ENCODE data around the gene CARMIL3. TPM values are rescaled to one million over a fixed set of nuclear protein-coding genes. Genes with fewer than 3 reads are reported as not detected.
A peak's percentile ranks its signal among the peaks of the same experiment; 100 is the strongest.
"Not testable (repeated sequence)": the region's sequence is repeated elsewhere in the genome, so short reads cannot be mapped to it uniquely, and the experiment has no call there.

The CARMIL3 gene
- total and polyA plus RNA-seq, 2 of the 8 experiments (the other 6 are each of a cell fraction or from before 2014, with no cell fraction given), result 6.0 to 9.0 TPM

DNA sequence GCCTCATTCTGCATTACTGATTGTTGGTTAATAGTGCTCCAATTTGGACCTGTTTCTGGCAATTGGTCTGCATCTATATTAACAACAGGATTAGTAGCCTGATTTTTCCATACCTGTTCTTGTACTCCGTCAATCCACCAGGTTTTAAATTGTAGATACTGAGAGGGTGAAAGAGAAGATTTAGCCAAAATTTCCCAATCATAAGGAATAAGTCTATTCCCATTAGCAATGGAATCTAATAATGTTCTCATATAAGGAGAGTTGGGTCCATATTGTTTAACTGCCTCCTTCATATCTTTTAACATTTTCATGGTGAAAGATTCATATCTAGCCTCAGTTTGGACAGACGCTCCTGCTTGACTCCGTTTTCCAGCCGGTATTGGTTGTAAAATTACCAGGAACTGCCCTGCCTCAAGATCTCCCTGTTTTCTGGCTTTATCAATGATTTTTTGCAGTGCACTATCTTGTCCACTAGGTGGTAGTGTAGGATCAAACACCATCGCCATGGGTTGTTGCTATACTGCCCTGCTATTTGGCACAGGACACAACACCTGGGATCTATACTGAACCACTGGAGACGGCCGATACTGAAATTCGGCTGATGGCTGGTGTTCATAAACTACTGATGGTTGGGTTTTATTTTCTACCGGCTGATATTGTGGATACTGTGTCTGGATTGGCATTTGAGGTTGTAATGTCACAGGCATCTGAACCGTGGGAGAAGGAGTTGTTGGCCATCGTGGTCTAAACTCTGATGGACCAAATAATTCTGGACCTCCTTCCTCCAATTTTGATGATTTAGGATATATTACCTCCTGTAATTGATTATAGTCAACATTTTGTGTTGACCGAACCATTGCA lies 37.9 kb upstream of the CARMIL3 start (continued):
- TF ChIP-seq, protein P1, sequence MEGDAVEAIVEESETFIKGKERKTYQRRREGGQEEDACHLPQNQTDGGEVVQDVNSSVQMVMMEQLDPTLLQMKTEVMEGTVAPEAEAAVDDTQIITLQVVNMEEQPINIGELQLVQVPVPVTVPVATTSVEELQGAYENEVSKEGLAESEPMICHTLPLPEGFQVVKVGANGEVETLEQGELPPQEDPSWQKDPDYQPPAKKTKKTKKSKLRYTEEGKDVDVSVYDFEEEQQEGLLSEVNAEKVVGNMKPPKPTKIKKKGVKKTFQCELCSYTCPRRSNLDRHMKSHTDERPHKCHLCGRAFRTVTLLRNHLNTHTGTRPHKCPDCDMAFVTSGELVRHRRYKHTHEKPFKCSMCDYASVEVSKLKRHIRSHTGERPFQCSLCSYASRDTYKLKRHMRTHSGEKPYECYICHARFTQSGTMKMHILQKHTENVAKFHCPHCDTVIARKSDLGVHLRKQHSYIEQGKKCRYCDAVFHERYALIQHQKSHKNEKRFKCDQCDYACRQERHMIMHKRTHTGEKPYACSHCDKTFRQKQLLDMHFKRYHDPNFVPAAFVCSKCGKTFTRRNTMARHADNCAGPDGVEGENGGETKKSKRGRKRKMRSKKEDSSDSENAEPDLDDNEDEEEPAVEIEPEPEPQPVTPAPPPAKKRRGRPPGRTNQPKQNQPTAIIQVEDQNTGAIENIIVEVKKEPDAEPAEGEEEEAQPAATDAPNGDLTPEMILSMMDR (IDR thresholded peaks at IDR 0.05; ENCODE audit: control extremely low read depth in 1 of 3, insufficient read depth in 1 of 3, low read depth in 1 of 3, low read length in 3 of 3), result peak in 2 of 3 experiments; percentile 80 to 93; a peak in 3 of 4 replicates

DNA sequence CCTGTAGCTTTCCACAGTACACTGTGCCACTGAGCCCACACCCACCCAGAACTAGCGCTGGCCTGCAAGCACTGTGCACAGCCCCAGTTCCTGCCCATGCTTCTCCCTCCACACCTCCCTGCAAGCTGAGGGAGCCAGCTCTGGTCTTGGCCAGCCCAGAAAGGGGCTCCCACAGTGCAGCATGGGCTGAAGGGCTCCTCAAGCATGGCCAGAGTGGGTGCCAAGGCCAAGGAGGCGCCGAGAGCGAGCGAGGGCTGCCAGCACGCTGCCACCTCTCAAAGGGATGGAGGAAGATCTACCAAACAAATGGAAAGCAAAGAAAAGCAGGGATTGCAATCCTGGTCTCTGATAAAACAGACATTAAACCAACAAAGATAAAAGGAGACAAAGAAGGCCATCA lies 36.1 kb upstream of the CARMIL3 start:
- not testable (repeated sequence) for H3K27ac ChIP-seq (ENCODE audit: low read depth, low read length)

More for the DNA sequence above, 36.1 kb upstream of the CARMIL3 start:
- H3K14ac ChIP-seq (ENCODE audit: insufficient read length); H3K4me2 ChIP-seq (ENCODE audit: insufficient read depth in 1 of 2, low read depth in 2 of 2, low read length in 2 of 2); H2AK5ac ChIP-seq (ENCODE audit: low read depth, low read length); H2BK120ac ChIP-seq (replicated peaks; ENCODE audit: low read depth, low read length); H3K4ac ChIP-seq (replicated peaks; ENCODE audit: insufficient read length, low read depth, low read length); H3K9ac ChIP-seq (replicated peaks in 1 of 4; ENCODE audit: extremely low read depth in 1 of 4, low read depth in 3 of 4, low read length in 3 of 4); H4K8ac ChIP-seq (ENCODE audit: extremely low read depth, insufficient read depth, low read length); POLR2A ChIA-PET (ENCODE audit: partially characterized antibody); H3K4me1 ChIP-seq (replicated peaks in 1 of 4; ENCODE audit: control insufficient read depth in 3 of 4, insufficient read depth in 4 of 4, low read length in 3 of 4); H4K20me1 ChIP-seq (replicated peaks in 1 of 2; ENCODE audit: control insufficient read depth in 1 of 2, insufficient read depth in 2 of 2, low read length in 2 of 2); H3K36me3 ChIP-seq (ENCODE audit: control insufficient read depth in 2 of 4, insufficient read depth in 4 of 4, low read length in 3 of 4); H3K79me2 ChIP-seq (ENCODE audit: control insufficient read depth in 1 of 2, insufficient read depth in 2 of 2, low read length in 2 of 2); DNase-seq (ENCODE audit: low read depth in 1 of 2, low spot score in 2 of 2); H3K56ac ChIP-seq (replicated peaks; ENCODE audit: insufficient read length, low read depth, low read length); H2AFZ ChIP-seq (ENCODE audit: low read length); H3K79me1 ChIP-seq (ENCODE audit: low read depth, low read length); H4K5ac ChIP-seq (ENCODE audit: insufficient read length, low read depth, low read length); H2BK5ac ChIP-seq (ENCODE audit: low read depth, low read length); H2BK12ac ChIP-seq (ENCODE audit: low read depth, low read length); H2BK20ac ChIP-seq (ENCODE audit: low read length); H3K23me2 ChIP-seq (ENCODE audit: low read depth, low read length); H3K9me3 ChIP-seq (ENCODE audit: insufficient read depth in 2 of 2, low read depth in 1 of 2, low read length in 1 of 2); FAIRE-seq; H3K4me3 ChIP-seq (ENCODE audit: extremely low read depth in 1 of 4, insufficient read depth in 2 of 4, low read depth in 3 of 4, low read length in 4 of 4); H3K27me3 ChIP-seq (replicated peaks in 1 of 4; ENCODE audit: control insufficient read depth in 3 of 4, extremely low read depth in 1 of 4, insufficient read depth in 3 of 4, low read length in 3 of 4); H3K23ac ChIP-seq (ENCODE audit: insufficient read length); H2BK15ac ChIP-seq (ENCODE audit: low read length); H3K18ac ChIP-seq (ENCODE audit: extremely low read depth, low read length); H4K91ac ChIP-seq (replicated peaks; ENCODE audit: insufficient read length, low read length): not testable (repeated sequence)
- CTCF ChIA-PET (ENCODE audit: partially characterized antibody), result interaction anchor here (0.7 to 1.6 kb wide), 5 partner anchors 18 to 43 kb away, joined by 3 to 9 read pairs (median 4); no protein-coding TSS in a partner anchor
- 90% methylated on average over 6 of the region's 6 CpGs; no CpG with 5 or more reads in 1 of the 2 experiments for WGBS, 2 experiments (ENCODE audit: extremely low coverage in 1 of 2, insufficient coverage in 1 of 2, insufficient read length in 1 of 2, insufficient replicate concordance in 2 of 2, low coverage in 1 of 2, low lambda C conversion rate in 2 of 2, missing lambda C conversion rate in 1 of 2)

All from H1 (cell line).